ENCODE data around the gene NHSL2.
"Not testable (repeated sequence)": the region's sequence is repeated elsewhere in the genome, so short reads cannot be mapped to it uniquely, and the experiment has no call there.

DNA sequence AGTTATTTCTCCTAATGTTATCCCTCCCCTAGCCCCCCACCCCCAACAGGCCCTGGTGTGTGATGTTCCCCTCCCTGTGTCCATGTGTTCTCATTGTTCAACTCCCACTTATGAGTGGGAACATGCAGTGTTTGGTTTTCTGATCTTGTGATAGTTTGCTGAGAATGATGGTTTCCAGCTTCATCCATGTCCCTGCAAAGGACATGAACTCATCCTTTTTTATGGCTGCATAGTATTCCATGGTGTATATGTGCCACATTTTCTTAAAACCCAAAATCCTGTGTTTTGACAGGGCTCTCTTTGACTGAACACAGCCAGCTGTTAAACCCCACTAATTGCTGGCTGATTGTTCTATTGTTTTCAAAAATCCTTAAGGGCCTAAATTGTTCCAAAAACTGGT, 53.5 kb downstream of the NHSL2 start:
- TF ChIP-seq CTCF, POLR2A, EP300 (IDR thresholded peaks at IDR 0.05): not testable (repeated sequence)
